Measurements from ENCODE around the gene FANCG. TPM values are rescaled to one million over a fixed set of nuclear protein-coding genes. Genes with fewer than 3 reads are reported as not detected.

The FANCG gene
- total and polyA plus RNA-seq, 2 donors: 33.7 to 35.2 TPM

Other genes starting within 250 kb of the FANCG start
- 0.28 TPM for gene PHF24, start 121.7 kb downstream of the FANCG start, total RNA-seq
- 0.37 TPM for gene PHF24, start 121.7 kb downstream of the FANCG start, polyA plus RNA-seq
- gene DNAJB5, start 90.2 kb downstream of the FANCG start, total RNA-seq: 4.1 TPM
- 13.4 TPM for gene DNAJB5, start 90.2 kb downstream of the FANCG start, polyA plus RNA-seq
- 227 TPM for gene VCP, start 7.3 kb downstream of the FANCG start, total RNA-seq
- 71.1 TPM for gene VCP, start 7.3 kb downstream of the FANCG start, polyA plus RNA-seq
- 12.9 TPM for gene PIGO, start 16.6 kb upstream of the FANCG start, total RNA-seq
- gene PIGO, start 16.6 kb upstream of the FANCG start, polyA plus RNA-seq: 18.2 TPM
- gene STOML2, start 23.2 kb upstream of the FANCG start, total RNA-seq: 118 TPM
- gene STOML2, start 23.2 kb upstream of the FANCG start, polyA plus RNA-seq: 58.0 TPM
- gene ATOSB, start 35.9 kb upstream of the FANCG start, total RNA-seq: 4.9 TPM
- gene ATOSB, start 35.9 kb upstream of the FANCG start, polyA plus RNA-seq: 16.1 TPM
- 3.5 TPM for gene UNC13B, start 82.1 kb upstream of the FANCG start, total RNA-seq
- gene UNC13B, start 82.1 kb upstream of the FANCG start, polyA plus RNA-seq: 6.9 TPM

All from thymus (tissue), 2 donors.